Keratinocyte (primary cell): ENCODE data around the gene SLIT3. TPM values are rescaled to one million over a fixed set of nuclear protein-coding genes. Genes with fewer than 3 reads are reported as not detected.

ENCODE experiments used
- DNase-seq: peaks from one replicate; pipeline ENCODE4 v3.0.0-alpha.2; 2011; ENCODE audit warnings: low read depth, missing footprints, low spot score
- FAIRE-seq: peaks from 2 replicates; lab custom pipeline; 2011; peaks lifted over from hg19 to GRCh38; lab: Jason Lieb, UNC
- H2AFZ ChIP-seq: 2 replicates; pipeline ENCODE4 v1.6.0; 2012; ENCODE audit warnings: low read length, control low read depth, inconsistent platforms; ENCODE audit not compliant: control insufficient read depth
- H3K27ac ChIP-seq: 2 replicates; pipeline ENCODE4 v1.5.1; 2011; ENCODE audit warnings: low read length; ENCODE audit not compliant: control insufficient read depth, insufficient read depth
- H3K27me3 ChIP-seq: 3 replicates; pipeline ENCODE4 v1.6.0; 2011; ENCODE audit warnings: low read length; ENCODE audit not compliant: control insufficient read depth, insufficient read depth; ENCODE audit errors: extremely low read depth
- H3K36me3 ChIP-seq, 2 experiments: 2 replicates in 1 of 2; 3 replicates in 1 of 2; pipeline ENCODE4 v1.5.1; 2011; ENCODE audit warnings: low read length in 2 of 2, mild to moderate bottlenecking in 1 of 2; ENCODE audit not compliant: control insufficient read depth in 2 of 2, insufficient read depth in 2 of 2; ENCODE audit errors: extremely low read depth in 1 of 2
- H3K4me1 ChIP-seq: 3 replicates; pipeline ENCODE4 v1.5.1; 2011; ENCODE audit warnings: low read length; ENCODE audit not compliant: control insufficient read depth, insufficient read depth; ENCODE audit errors: extremely low read depth
- H3K4me2 ChIP-seq: 3 replicates; pipeline ENCODE4 v1.6.0; 2011; ENCODE audit warnings: low read depth, low read length; ENCODE audit not compliant: control insufficient read depth, insufficient read depth; ENCODE audit errors: extremely low read depth
- H3K4me3 ChIP-seq, 3 experiments: fragments of 200-600 bp in 1 of 3; sonication (generic) in 1 of 3; 2 replicates in 2 of 3; 3 replicates in 1 of 3; pipeline ENCODE4 v1.5.1; 2011 to 2016; ENCODE audit warnings: low read length in 3 of 3, mild to moderate bottlenecking in 3 of 3, control low read depth in 2 of 3, inconsistent platforms in 1 of 3, low read depth in 1 of 3, mixed read lengths in 1 of 3, mixed run types in 1 of 3, moderate library complexity in 1 of 3; ENCODE audit not compliant: control insufficient read depth in 2 of 3, insufficient read depth in 2 of 3; ENCODE audit errors: extremely low read depth in 1 of 3
- H3K79me2 ChIP-seq: 2 replicates; pipeline ENCODE4 v1.6.0; 2012; ENCODE audit warnings: low read length; ENCODE audit not compliant: control insufficient read depth, insufficient read depth
- H3K9ac ChIP-seq: 3 replicates; pipeline ENCODE4 v1.6.0; 2011; ENCODE audit warnings: low read length; ENCODE audit not compliant: control insufficient read depth, insufficient read depth; ENCODE audit errors: extremely low read depth
- H3K9me1 ChIP-seq: 3 replicates; pipeline ENCODE4 v1.6.0; 2011; ENCODE audit warnings: low read length; ENCODE audit not compliant: control insufficient read depth, insufficient read depth; ENCODE audit errors: extremely low read depth
- H3K9me3 ChIP-seq: 2 replicates; pipeline ENCODE4 v1.5.1; 2012; ENCODE audit warnings: low read depth, low read length; ENCODE audit not compliant: control insufficient read depth
- H4K20me1 ChIP-seq: 3 replicates; pipeline ENCODE4 v1.6.0; 2011; ENCODE audit warnings: low read length; ENCODE audit not compliant: control insufficient read depth, insufficient read depth; ENCODE audit errors: extremely low read depth
- CTCF ChIP-seq, 3 experiments: IDR thresholded peaks in 1 of 3; conservative IDR thresholded peaks in 1 of 3; optimal IDR thresholded peaks in 1 of 3; 2 replicates in 2 of 3; 3 replicates in 1 of 3; pipeline versions ENCODE3 to v1.5.1; 2011; ENCODE audit warnings: low read length in 3 of 3, mild to moderate bottlenecking in 3 of 3, moderate library complexity in 2 of 3, control low read depth in 1 of 3, inconsistent platforms in 1 of 3; ENCODE audit not compliant: insufficient read depth in 2 of 3; ENCODE audit errors: extremely low read depth in 1 of 3
- EZH2 ChIP-seq: IDR thresholded peaks from one replicate; pipeline ENCODE4 v1.6.1; 2012; ENCODE audit warnings: inconsistent platforms, mild to moderate bottlenecking, low read length, moderate library complexity
- dilution Hi-C: fragments of 300-500 bp; cut with MboI; formaldehyde crosslinking; loops from one replicate; pipeline ENCODE4 v1.7.0; 2020; ENCODE audit warnings: low sequenced_read_pairs; ENCODE audit not compliant: extremely low pct_ligation_motif_present
- polyA plus RNA-seq, 5 experiments: library from polyadenylated mRNA; depleted of rRNA in 3 of 5; stranded (reverse) in 3 of 5; stranded (forward) in 1 of 5; unstranded in 1 of 5; fragments of >200 nt; gene quantifications; 1 replicate in 1 of 5; 2 replicates in 3 of 5; 3 replicates in 1 of 5; pipeline versions ENCODE4 v1.2.1 to v1.2.3, GENCODE V29; 2011 to 2012; ENCODE audit warnings: missing spikeins in 2 of 5, low read depth in 1 of 5, low replicate concordance in 1 of 5

SLIT3 gene
- polyA plus RNA-seq, 1 donor (not counting 4 experiments of a cell fraction or from before 2014, with no cell fraction given): 2.4 TPM

- Histone ChIP-seq H3K4me2 (no peak overlapping the region), H3K27ac (no peak overlapping the region)
Observed at GRCh38 chr5:168654211-168654721, 646.7 kb downstream of the SLIT3 start.

GRCh38 chr5:168653626-168654025, 647.3 kb downstream of the SLIT3 start:
- no peaks in the 10 kb centered on the region for H3K27me3 ChIP-seq
- DNase-seq (no peak), FAIRE-seq (no peak)
- H3K4me1 ChIP-seq: peaks cover 19% of the 10 kb centered on the region
- TF ChIP-seq EZH2 (no peak), CTCF (optimal IDR thresholded peaks at IDR 0.05 in 1 of 3, IDR thresholded peaks at IDR 0.05 in 1 of 3, conservative IDR thresholded peaks at IDR 0.05 in 1 of 3; ENCODE audit: extremely low read depth in 1 of 3, insufficient read depth in 2 of 3, low read length in 3 of 3) (no peak)
- no peak overlapping the region for H3K9ac ChIP-seq
- H3K9me3 ChIP-seq: no peaks in the 10 kb centered on the region
- no peaks in the 10 kb centered on the region for H4K20me1 ChIP-seq
- no peak overlapping the region for H3K27ac ChIP-seq
- no peak overlapping the region for H3K4me3 ChIP-seq
- no peaks in the 10 kb centered on the region for H3K79me2 ChIP-seq
- dilution Hi-C loops: no loop called here
- no peak overlapping the region for H2AFZ ChIP-seq
- no peaks in the 10 kb centered on the region for H3K9me1 ChIP-seq
- H3K4me2 ChIP-seq: no peak overlapping the region
- H3K36me3 ChIP-seq: no peaks in the 10 kb centered on the region

More at GRCh38 chr5:168654211-168654721, 646.7 kb downstream of the SLIT3 start:
- no peak for DNase-seq
- no peaks in the 10 kb centered on the region for H3K9me3 ChIP-seq
- no peak for FAIRE-seq
- H3K27me3 ChIP-seq: no peaks in the 10 kb centered on the region
- dilution Hi-C loops: no loop called here
- H3K4me1 ChIP-seq: peaks cover 25% of the 10 kb centered on the region
- no peak overlapping the region for H3K9ac ChIP-seq
- H3K79me2 ChIP-seq: no peaks in the 10 kb centered on the region
- H3K36me3 ChIP-seq: no peaks in the 10 kb centered on the region
- no peak overlapping the region for H2AFZ ChIP-seq
- TF ChIP-seq CTCF (optimal IDR thresholded peaks at IDR 0.05 in 1 of 3, IDR thresholded peaks at IDR 0.05 in 1 of 3, conservative IDR thresholded peaks at IDR 0.05 in 1 of 3; ENCODE audit: extremely low read depth in 1 of 3, insufficient read depth in 2 of 3, low read length in 3 of 3) (no peak), EZH2 (no peak)
- H3K9me1 ChIP-seq: no peaks in the 10 kb centered on the region
- no peaks in the 10 kb centered on the region for H4K20me1 ChIP-seq
- H3K4me3 ChIP-seq: no peak overlapping the region
